HEK293T (cell line): ENCODE data around the gene ABR.

Source experiments
- BHLHE40 ChIP-seq: fragments of 450-650 bp; IDR thresholded peaks from 2 replicates; pipeline ENCODE4 v1.6.1; 2016; ENCODE audit warnings: mild to moderate bottlenecking, moderate library complexity, borderline replicate concordance
- CTBP1 ChIP-seq: fragments of 450-650 bp; IDR thresholded peaks from 2 replicates; pipeline ENCODE4 v1.6.1; 2016; ENCODE audit warnings: borderline replicate concordance
- ELF4 ChIP-seq: fragments of 450-650 bp; IDR thresholded peaks from 2 replicates; pipeline ENCODE4 v1.6.1; 2017; ENCODE audit warnings: antibody characterized with exemption
- FOXA1 ChIP-seq: fragments of 450-650 bp; IDR thresholded peaks from 2 replicates; pipeline ENCODE4 v1.6.1; 2016; ENCODE audit warnings: mild to moderate bottlenecking
- FOXK2 ChIP-seq: fragments of 450-650 bp; IDR thresholded peaks from 2 replicates; pipeline ENCODE4 v1.6.1; 2016; ENCODE audit warnings: mild to moderate bottlenecking
- FOXM1 ChIP-seq: fragments of 450-650 bp; IDR thresholded peaks from 2 replicates; pipeline ENCODE4 v1.6.1; 2017; ENCODE audit warnings: mild to moderate bottlenecking, borderline replicate concordance
- LEF1 ChIP-seq: fragments of 450-650 bp; IDR thresholded peaks from 2 replicates; pipeline ENCODE4 v1.6.1; 2017; ENCODE audit warnings: mild to moderate bottlenecking, borderline replicate concordance
- SP1 ChIP-seq: fragments of 450-650 bp; IDR thresholded peaks from 2 replicates; pipeline ENCODE4 v1.6.1; 2017
- SUZ12 ChIP-seq: fragments of 450-650 bp; IDR thresholded peaks from 2 replicates; pipeline ENCODE4 v1.6.1; 2016; ENCODE audit warnings: mild to moderate bottlenecking
- TARDBP ChIP-seq: fragments of 450-650 bp; IDR thresholded peaks from 2 replicates; pipeline ENCODE4 v1.6.1; 2016
- ZNF384 ChIP-seq: fragments of 450-650 bp; IDR thresholded peaks from 2 replicates; pipeline ENCODE4 v1.6.1; 2016

DNA sequence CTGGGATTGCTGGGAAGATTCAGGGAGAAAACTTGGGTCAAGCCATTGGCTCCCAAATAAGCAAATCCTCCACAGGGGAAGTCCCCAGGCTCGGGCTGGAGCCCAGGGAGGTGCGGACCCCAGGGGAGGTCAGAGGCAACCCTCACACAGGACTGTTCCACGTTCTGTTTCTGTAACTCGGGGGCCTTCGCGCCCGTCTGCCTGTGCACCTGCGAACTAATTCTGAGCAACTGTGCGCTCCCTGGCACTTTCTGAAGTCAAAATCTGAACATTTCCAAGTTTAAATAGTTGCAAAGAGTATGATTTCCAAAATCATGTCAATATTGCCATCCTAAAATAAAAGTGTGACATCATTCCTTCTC lies 166.1 kb downstream of the ABR start:
- TF ChIP-seq TARDBP, result no peak
- no peak for TF ChIP-seq FOXA1
- TF ChIP-seq SUZ12, result no peak
- TF ChIP-seq FOXM1, result no peak
- no peak for TF ChIP-seq ELF4
- TF ChIP-seq CTBP1, result no peak
- no peak for TF ChIP-seq BHLHE40
- TF ChIP-seq SP1, result no peak
- TF ChIP-seq FOXK2, result no peak
- no peak for TF ChIP-seq LEF1
- no peak for TF ChIP-seq ZNF384
